Muscle of leg (tissue), 16 donors: ENCODE measurements around the gene NPC1. TPM values are rescaled to one million over a fixed set of nuclear protein-coding genes. Genes with fewer than 3 reads are reported as not detected.
A peak's percentile ranks its signal among the peaks of the same experiment; 100 is the strongest.

Experiments used
- DNase-seq: peaks from one replicate; pipeline ENCODE4 v3.0.0; 2013
- H3K27ac ChIP-seq: one replicate; pipeline ENCODE4 v1.5.1; 2013; ENCODE audit warnings: mild to moderate bottlenecking, low read length, control low read depth
- H3K27me3 ChIP-seq: one replicate; pipeline ENCODE4 v1.6.1; 2013; ENCODE audit warnings: low read length; ENCODE audit not compliant: control insufficient read depth, insufficient read depth
- H3K36me3 ChIP-seq: one replicate; pipeline ENCODE4 v1.6.1; 2013; ENCODE audit warnings: low read length; ENCODE audit not compliant: control insufficient read depth, insufficient read depth
- H3K4me1 ChIP-seq: one replicate; pipeline ENCODE4 v1.6.1; 2013; ENCODE audit warnings: low read length; ENCODE audit not compliant: control insufficient read depth, insufficient read depth
- H3K4me3 ChIP-seq: one replicate; pipeline ENCODE4 v1.5.1; 2013; ENCODE audit warnings: low read length, control low read depth
- H3K9me3 ChIP-seq: replicated peaks from 2 replicates; pipeline ENCODE4 v1.6.1; 2013; ENCODE audit warnings: low read depth, low read length; ENCODE audit not compliant: control insufficient read depth
- WGBS: methylation state at CpG from one replicate; pipeline ENCODE4 v1.1.5; 2013; ENCODE audit warnings: missing lambda C conversion rate; ENCODE audit not compliant: insufficient coverage; 5-methylcytosine and 5-hydroxymethylcytosine counted together
- long read RNA-seq, 11 donors: transcript quantifications; one replicate each; lab custom pipeline, GENCODE V29; 2026
- polyA plus RNA-seq, 8 donors: library from polyadenylated mRNA; unstranded; fragments of 120-200 nt; gene quantifications; one replicate each; pipeline versions ENCODE4 v1.2.1 to v1.2.3, GENCODE V29; 2013; ENCODE audit warnings: inconsistent platforms in 1 of 8, low replicate concordance in 1 of 8; ENCODE audit not compliant: insufficient read length in 8 of 8, insufficient read depth in 1 of 8
- total RNA-seq: library from RNA; stranded (reverse); fragments of 120-200 nt; gene quantifications from one replicate; pipeline ENCODE4 v1.2.4, GENCODE V29; 2013

The NPC1 gene
- 25.3 TPM for total RNA-seq
- polyA plus RNA-seq, result 10 to 100 TPM; 17.9 to 29.2 (median 25.6) TPM
- long read RNA-seq, donor 1, full-length matches to known transcripts, result 1 of 1 reads
- long read RNA-seq, donor 1, partial matches to known transcripts, result 0 of 1 reads
- long read RNA-seq, donor 1, other reads (novel, unspliced or antisense), result 0 of 1 reads
- long read RNA-seq, donor 2, result 0 reads
- long read RNA-seq, donor 3, full-length matches to known transcripts, result 3 of 8 reads
- long read RNA-seq, donor 3, partial matches to known transcripts, result 5 of 8 reads
- long read RNA-seq, donor 3, other reads (novel, unspliced or antisense), result 0 of 8 reads
- long read RNA-seq, donor 4, result 0 reads
- long read RNA-seq, donor 5, full-length matches to known transcripts, result 2 of 15 reads
- long read RNA-seq, donor 5, partial matches to known transcripts, result 13 of 15 reads
- long read RNA-seq, donor 5, other reads (novel, unspliced or antisense), result 0 of 15 reads
- long read RNA-seq, donor 6, full-length matches to known transcripts, result 3 of 13 reads
- long read RNA-seq, donor 6, partial matches to known transcripts, result 10 of 13 reads
- long read RNA-seq, donor 6, other reads (novel, unspliced or antisense), result 0 of 13 reads
- long read RNA-seq, donor 7, full-length matches to known transcripts, result 3 of 13 reads
- long read RNA-seq, donor 7, partial matches to known transcripts, result 10 of 13 reads
- long read RNA-seq, donor 7, other reads (novel, unspliced or antisense), result 0 of 13 reads
- long read RNA-seq, donor 8, result 0 reads
- long read RNA-seq, donor 9, partial matches to known transcripts, result 9 of 10 reads
- long read RNA-seq, donor 9, other reads (novel, unspliced or antisense), result 0 of 10 reads
- long read RNA-seq, donor 10, full-length matches to known transcripts, result 2 of 7 reads
- long read RNA-seq, donor 10, partial matches to known transcripts, result 5 of 7 reads
- long read RNA-seq, donor 10, other reads (novel, unspliced or antisense), result 0 of 7 reads
- long read RNA-seq, donor 11, full-length matches to known transcripts, result 1 of 1 reads
- long read RNA-seq, donor 11, partial matches to known transcripts, result 0 of 1 reads
- long read RNA-seq, donor 11, other reads (novel, unspliced or antisense), result 0 of 1 reads

DNA sequence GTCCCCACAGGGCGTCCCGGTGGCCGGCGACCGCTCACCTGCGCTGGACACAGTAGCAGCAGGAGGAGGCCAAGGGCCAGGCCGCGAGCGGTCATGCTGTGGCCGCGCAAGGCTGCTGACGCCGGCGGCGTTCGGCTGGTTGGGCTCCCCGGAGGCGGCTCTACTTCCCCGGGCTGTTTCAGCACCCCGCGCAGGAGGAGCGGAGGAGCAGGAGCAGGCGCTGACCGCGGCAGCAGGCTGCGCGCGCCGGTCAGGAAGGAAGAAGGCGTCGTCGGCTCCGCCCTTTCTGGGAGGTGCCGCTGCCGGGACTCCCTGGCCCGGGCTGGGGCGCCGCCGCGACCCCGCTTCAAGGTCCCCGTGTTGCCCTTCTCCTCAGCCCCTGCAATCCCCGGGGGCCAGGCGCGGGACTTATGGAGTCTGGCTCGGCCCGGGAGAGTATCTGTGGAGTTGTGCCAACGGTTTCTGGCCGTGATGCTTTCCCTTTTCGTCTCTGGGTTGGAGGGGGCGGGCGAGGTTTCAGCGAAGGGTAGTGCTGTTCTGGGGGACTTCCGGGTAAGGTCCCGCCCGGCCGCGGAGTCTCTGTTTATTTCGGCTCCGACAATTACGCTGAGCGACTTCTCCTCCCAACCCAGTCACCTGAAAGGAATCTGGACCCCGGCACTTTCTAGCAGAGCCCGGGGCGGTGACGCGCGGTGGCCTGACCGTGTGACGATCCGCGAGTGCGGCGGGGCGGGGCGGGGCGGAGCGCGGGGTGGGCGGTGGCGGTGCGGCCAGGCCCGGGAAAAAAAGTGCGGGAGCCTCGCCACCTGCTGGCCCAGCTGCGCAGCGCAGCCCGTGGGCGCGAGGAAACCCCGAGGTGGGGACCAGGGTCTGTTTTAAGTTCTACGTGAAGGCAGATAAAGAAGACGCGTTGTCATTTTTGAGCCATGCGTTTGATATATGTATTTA is at the start of gene NPC1:
Gene NPC1 (minus strand): TSS at position 258 of the 948 bp plus-strand sequence. CDS start 163 bp downstream, at position 95.
- peak within 1 kb of the TSS; percentile 100 for H3K27ac ChIP-seq
- under 1% methylated on average over 71 of the region's 95 CpGs for WGBS

DNA sequence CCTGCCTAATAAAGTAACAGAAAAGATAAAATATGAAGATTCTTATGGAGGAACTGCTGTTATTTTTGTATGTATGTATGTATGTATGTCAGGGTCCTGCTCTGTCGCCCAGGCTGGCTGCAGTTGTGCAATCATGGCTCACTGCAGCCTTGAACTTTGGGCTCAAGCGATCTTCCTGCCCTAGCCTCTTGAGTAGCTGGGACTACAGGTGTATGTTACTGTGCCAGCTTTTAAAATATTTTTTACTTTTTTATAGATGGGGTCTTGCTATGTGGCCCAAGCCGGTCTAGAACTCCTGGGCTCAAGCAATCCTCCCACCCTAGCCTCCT is 49.7 kb upstream of the NPC1 start:
- Histone ChIP-seq H3K27me3 (no peaks in the 10 kb centered on the region), H3K36me3 (no peaks in the 10 kb centered on the region), H3K27ac (no peak overlapping the region), H3K4me1 (no peaks in the 10 kb centered on the region), H3K4me3 (no peak overlapping the region), H3K9me3 (no peaks in the 10 kb centered on the region)
- no CpG with 5 or more reads among the region's 3 CpGs for WGBS
- DNase-seq, result no peak

More for the DNA sequence above, at the start of gene NPC1:
- H3K27me3 ChIP-seq, result peaks cover 5% of the 10 kb centered on the region
- peak within 1 kb of the TSS; percentile 98 for H3K4me3 ChIP-seq
- DNase-seq, result peak; percentile 98
- peaks cover 16% of the 10 kb centered on the region for H3K4me1 ChIP-seq
- no peaks in the 10 kb centered on the region for H3K9me3 ChIP-seq
- H3K36me3 ChIP-seq, result peaks cover 5% of the 10 kb centered on the region

DNA sequence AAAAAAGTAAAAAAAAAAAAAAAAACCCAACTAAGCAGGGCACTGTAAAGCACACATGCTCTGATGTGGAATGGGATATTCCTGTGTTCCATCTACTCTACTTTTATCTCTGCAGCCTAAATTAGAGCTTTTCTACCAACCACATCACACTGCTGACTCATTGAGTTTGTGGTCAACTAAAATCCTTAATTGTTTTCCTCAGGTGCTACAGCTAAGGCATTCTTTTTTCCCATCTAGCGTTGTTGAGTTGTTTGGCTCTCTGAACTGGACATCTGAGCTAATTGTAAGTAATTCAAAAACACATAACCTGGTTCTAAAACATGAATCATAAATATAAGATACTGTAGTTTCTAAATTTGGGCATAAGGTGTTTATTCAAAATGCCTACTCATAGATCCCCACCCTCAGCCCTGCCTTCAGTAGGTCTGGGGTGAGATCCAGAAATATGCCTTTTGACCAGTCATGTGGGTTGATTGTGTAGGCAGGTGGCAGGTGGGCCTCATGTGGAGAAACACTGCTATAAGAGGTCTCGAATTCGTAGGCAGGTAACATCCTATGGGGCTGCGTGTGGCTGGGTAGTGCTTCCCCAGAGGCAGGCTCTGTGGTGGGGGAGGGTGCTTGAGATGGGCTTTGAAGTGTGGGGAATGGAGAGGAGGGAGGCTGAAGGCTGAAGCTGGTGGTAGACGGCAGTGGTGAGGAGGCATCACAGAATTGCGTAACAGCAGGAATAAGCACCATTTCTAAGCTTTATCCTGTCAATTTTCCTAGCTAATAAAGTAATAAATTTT is 49.2 kb upstream of the NPC1 start:
- H3K9me3 ChIP-seq, result no peaks in the 10 kb centered on the region
- H3K36me3 ChIP-seq, result no peaks in the 10 kb centered on the region
- H3K4me3 ChIP-seq, result no peak overlapping the region
- no peaks in the 10 kb centered on the region for H3K27me3 ChIP-seq
- WGBS, result 40% methylated on average over 1 of the region's 6 CpGs
- H3K4me1 ChIP-seq, result no peaks in the 10 kb centered on the region
- no peak for DNase-seq
- no peak overlapping the region for H3K27ac ChIP-seq

DNA sequence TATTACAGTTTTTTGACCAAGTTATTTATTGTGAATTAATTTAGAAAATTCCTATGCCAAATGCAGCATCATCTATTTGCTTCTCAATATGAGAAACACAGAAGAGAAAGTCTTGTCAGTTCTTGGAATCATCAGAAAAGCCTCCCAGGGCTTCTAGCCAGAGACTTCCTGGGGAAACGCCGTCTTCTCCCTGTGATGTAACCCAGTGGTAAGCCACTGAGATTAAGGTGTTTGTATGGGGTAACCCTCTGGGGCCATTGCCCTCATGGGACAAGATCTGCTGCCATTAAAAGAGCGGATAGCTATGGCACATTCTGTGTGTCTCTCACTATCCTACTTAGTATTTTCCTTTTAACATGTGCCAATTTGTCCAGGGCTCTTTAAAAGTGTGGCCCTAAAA is 48.4 kb upstream of the NPC1 start:
- Histone ChIP-seq H3K4me3 (no peak overlapping the region), H3K36me3 (no peaks in the 10 kb centered on the region), H3K27ac (no peak overlapping the region), H3K27me3 (no peaks in the 10 kb centered on the region), H3K9me3 (no peaks in the 10 kb centered on the region), H3K4me1 (no peaks in the 10 kb centered on the region)
- 43% methylated on average over 3 of the region's 3 CpGs for WGBS
- no peak for DNase-seq

DNA sequence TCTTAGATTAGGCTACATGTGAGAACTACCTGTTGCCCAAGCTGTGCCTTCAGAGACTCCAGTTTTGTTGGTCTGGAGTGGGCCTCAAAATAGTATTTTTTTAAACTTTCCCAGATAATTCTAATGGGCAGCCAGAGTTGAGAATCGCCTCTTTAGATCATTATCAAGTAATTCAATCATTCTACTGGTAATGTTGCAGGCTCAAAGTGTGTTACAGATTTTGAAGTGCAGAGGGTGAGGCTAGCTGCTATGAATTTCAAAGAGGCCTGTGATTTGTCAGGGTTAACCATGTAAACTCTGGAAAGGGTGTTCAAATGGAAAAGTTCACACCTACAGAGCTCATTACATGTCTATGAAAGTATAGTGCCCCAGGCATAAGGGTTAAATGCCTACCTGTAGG is 46.3 kb upstream of the NPC1 start:
- H3K27me3 ChIP-seq, result no peaks in the 10 kb centered on the region
- no CpG with 5 or more reads among the region's 1 CpG for WGBS
- no peak overlapping the region for H3K4me3 ChIP-seq
- no peak for DNase-seq
- H3K9me3 ChIP-seq, result no peaks in the 10 kb centered on the region
- H3K4me1 ChIP-seq, result no peaks in the 10 kb centered on the region
- no peaks in the 10 kb centered on the region for H3K36me3 ChIP-seq
- H3K27ac ChIP-seq, result no peak overlapping the region

DNA sequence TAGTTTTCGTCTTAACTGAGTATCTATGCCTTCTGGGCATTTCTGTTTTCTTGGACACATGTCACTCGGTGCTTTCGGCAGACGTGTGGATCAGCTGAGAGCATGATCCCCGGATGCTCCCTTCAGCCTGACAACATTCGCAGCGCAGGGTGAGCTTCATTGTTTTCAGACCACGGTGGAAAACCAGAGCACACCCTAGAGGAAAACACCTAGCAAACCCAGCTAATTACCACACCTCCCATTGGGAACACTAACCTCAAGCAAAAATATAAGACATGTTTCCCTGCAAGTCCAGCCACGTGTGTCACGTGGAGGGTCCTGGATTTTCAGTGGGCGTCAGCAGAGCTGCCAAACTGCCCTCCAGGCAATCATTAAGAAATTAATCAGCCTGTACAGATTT is 45.4 kb upstream of the NPC1 start:
- Histone ChIP-seq H3K36me3 (no peaks in the 10 kb centered on the region), H3K27me3 (no peaks in the 10 kb centered on the region), H3K27ac (no peak overlapping the region), H3K9me3 (no peaks in the 10 kb centered on the region), H3K4me1 (no peaks in the 10 kb centered on the region), H3K4me3 (no peak overlapping the region)
- DNase-seq, result no peak
- 11% methylated on average over 6 of the region's 11 CpGs for WGBS

DNA sequence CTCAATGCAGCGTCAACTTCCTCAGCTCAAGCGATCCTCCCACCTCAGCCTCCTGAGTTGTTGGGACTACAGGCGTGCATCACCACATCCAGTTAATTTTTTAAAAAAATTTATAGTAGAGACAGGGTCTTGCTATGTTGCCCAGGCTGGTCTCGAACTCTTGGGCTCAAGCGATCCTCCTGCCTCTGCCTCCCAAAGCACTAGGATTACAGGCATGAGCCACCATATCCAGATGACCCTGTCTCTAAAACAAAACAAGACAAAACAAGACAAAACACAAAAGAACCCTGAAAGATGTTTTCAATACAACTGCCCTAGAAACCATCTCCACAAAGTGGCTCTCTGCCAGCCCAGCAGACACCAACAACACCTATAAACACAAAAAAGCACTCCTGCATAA is 45.0 kb upstream of the NPC1 start:
- Histone ChIP-seq H3K27me3 (no peaks in the 10 kb centered on the region), H3K4me3 (no peak overlapping the region), H3K9me3 (no peaks in the 10 kb centered on the region), H3K27ac (no peak overlapping the region), H3K4me1 (no peaks in the 10 kb centered on the region), H3K36me3 (no peaks in the 10 kb centered on the region)
- WGBS, result 100% methylated on average over 1 of the region's 5 CpGs
- no peak for DNase-seq

DNA sequence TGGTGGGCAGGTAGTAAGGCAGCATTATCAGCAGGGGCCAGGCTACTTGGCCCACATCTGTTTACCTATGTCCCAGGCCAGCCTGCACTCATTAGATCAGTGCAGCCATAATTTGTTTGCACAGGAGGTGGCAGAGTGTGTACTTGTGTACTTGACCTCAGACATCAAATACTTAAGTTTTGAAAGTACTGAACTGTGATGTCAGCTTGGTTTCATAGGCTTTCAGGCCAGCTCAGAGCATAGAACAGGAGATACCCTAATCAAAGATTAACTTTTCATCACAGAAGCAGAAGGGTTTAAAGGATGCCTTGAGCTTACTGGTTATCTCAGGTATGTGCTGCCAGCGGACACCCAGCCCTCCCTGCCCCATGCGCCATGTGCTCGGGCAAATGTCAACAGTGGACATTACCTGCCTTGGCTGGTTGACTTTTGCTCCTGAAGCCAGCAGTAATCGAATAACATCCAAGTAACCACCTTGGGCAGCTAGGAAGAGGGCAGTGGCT is 43.2 kb upstream of the NPC1 start:
- no peaks in the 10 kb centered on the region for H3K4me1 ChIP-seq
- H3K4me3 ChIP-seq, result no peak overlapping the region
- no peaks in the 10 kb centered on the region for H3K9me3 ChIP-seq
- H3K27ac ChIP-seq, result no peak overlapping the region
- WGBS, result 100% methylated on average over 3 of the region's 4 CpGs
- H3K27me3 ChIP-seq, result no peaks in the 10 kb centered on the region
- DNase-seq, result no peak
- no peaks in the 10 kb centered on the region for H3K36me3 ChIP-seq

DNA sequence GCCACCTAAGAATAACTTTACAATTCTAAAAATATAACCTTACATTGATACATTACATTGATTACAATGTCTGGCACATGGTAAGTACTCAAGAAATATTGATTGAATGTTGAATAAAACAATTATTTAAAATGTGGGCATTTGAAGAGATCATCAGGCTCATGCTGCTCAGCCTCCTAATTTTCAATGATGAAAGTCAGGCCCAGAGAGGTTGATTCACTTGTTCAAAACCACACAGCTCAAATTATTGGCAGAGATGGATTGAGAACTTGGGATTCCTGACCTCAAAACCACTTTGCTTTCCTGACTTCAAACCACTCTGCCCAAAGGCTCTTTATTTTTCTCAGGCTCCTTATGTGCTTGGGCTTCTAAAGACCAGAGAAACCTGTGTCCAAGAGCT is 41.7 kb upstream of the NPC1 start:
- DNase-seq, result no peak
- H3K36me3 ChIP-seq, result no peaks in the 10 kb centered on the region
- no peaks in the 10 kb centered on the region for H3K27me3 ChIP-seq
- H3K27ac ChIP-seq, result no peak overlapping the region
- no peak overlapping the region for H3K4me3 ChIP-seq
- no peaks in the 10 kb centered on the region for H3K9me3 ChIP-seq
- H3K4me1 ChIP-seq, result no peaks in the 10 kb centered on the region
